Body of pancreas (tissue), 4 donors: ENCODE results near the gene MYOM1. TPM values are rescaled to one million over a fixed set of nuclear protein-coding genes. Genes with fewer than 3 reads are reported as not detected.

Experiments used
- ATAC-seq: fragments of 150-250 bp; one replicate; pipeline ENCODE4 v1.9.1; 2016
- DNase-seq, 4 donors: peaks; one replicate each; pipeline ENCODE4 v3.0.0-alpha.2; 2019
- H3K27ac ChIP-seq, 4 donors: fragments of 200-600 bp; sonication (generic); 1 replicate in 3 of 4; 2 replicates in 1 of 4; pipeline versions ENCODE4 v1.5.1 to v1.6.1; 2016 to 2019; ENCODE audit warnings: mild to moderate bottlenecking in 1 of 4, mixed read lengths in 1 of 4, moderate library complexity in 1 of 4
- H3K27me3 ChIP-seq, 2 donors: fragments of 200-600 bp; sonication (generic); one replicate each; pipeline ENCODE4 v1.6.0; 2016; ENCODE audit warnings: mild to moderate bottlenecking in 1 of 2
- H3K36me3 ChIP-seq, 2 donors: fragments of 200-600 bp; sonication (generic); replicated peaks in 1 of 2; 2 replicates each; pipeline ENCODE4 v1.5.1; 2016; ENCODE audit warnings: low read depth in 2 of 2; ENCODE audit not compliant: insufficient read depth in 1 of 2
- H3K4me1 ChIP-seq: fragments of 200-600 bp; sonication (generic); one replicate; pipeline ENCODE4 v1.6.0; 2016
- H3K4me3 ChIP-seq, 2 donors: fragments of 200-600 bp; sonication (generic); 1 replicate in 1 of 2; 2 replicates in 1 of 2; pipeline ENCODE4 v1.5.1; 2016 to 2019
- H3K9me3 ChIP-seq, 3 donors: fragments of 200-600 bp; sonication (generic); 1 replicate in 2 of 3; 2 replicates in 1 of 3; pipeline ENCODE4 v1.5.1; 2016
- CTCF ChIP-seq, 7 experiments: fragments of 450-650 bp in 4 of 7; fragments of 200-600 bp in 3 of 7; sonication (generic) in 3 of 7; IDR thresholded peaks; one replicate each; pipeline ENCODE4 v1.5.1; 2016 to 2019; ENCODE audit warnings: antibody characterized with exemption in 7 of 7
- POLR2A ChIP-seq, 3 donors: fragments of 450-650 bp; IDR thresholded peaks; one replicate each; pipeline ENCODE4 v1.6.1; 2016; ENCODE audit warnings: antibody characterized with exemption in 3 of 3, mild to moderate bottlenecking in 2 of 3
- WGBS, 2 donors: methylation state at CpG; one replicate each; pipeline ENCODE4 v1.1.5; 2017; 5-methylcytosine and 5-hydroxymethylcytosine counted together
- intact Hi-C: fragments of 100-400 bp; cut with DNase I; formaldehyde crosslinking; loops from one replicate; pipeline ENCODE4 v1.15.1; 2023
- total RNA-seq, 2 donors: library from RNA; depleted of rRNA; stranded (reverse); fragments of >200 nt; gene quantifications; one replicate each; pipeline ENCODE4 v1.1.0, GENCODE V29; 2016

The MYOM1 gene
- total RNA-seq, 2 donors from 2014 or later = 10.9 to 21.8 TPM

DNA sequence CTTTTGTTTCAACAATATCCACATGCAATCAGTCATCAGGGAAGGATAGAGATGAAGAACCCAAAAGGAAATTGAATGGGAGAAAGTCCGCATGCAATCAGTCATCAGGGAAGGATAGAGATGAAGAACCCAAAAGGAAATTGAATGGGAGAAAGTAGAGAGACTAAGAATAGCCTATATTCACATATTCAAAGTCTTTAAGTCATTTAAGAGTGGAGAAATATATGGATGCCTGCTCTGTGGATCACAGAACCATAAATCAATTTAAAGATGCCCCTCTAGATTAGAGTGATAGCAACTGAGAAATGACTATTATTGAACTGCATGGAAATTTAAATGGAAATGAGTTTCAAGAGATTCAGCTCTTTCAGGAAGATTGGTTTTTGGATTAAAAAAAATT lies 116.8 kb downstream of the MYOM1 start:
- Histone ChIP-seq H3K4me1 (peaks cover 28% of the 10 kb centered on the region), H3K27ac (no peak overlapping the region), H3K36me3 (peaks cover 0 to 2% of the 10 kb centered on the region in 2 donors), H3K9me3 (no peaks in the 10 kb centered on the region), H3K27me3 (no peaks in the 10 kb centered on the region), H3K4me3 (no peak overlapping the region)
- intact Hi-C loops = no loop called here
- ATAC-seq = no peak
- TF ChIP-seq CTCF (IDR thresholded peaks at IDR 0.05) (no peak), POLR2A (IDR thresholded peaks at IDR 0.05) (no peak)
- WGBS, 2 donors = 80 to 97% methylated on average over 1 of the region's 1 CpG
- no peak for DNase-seq

DNA sequence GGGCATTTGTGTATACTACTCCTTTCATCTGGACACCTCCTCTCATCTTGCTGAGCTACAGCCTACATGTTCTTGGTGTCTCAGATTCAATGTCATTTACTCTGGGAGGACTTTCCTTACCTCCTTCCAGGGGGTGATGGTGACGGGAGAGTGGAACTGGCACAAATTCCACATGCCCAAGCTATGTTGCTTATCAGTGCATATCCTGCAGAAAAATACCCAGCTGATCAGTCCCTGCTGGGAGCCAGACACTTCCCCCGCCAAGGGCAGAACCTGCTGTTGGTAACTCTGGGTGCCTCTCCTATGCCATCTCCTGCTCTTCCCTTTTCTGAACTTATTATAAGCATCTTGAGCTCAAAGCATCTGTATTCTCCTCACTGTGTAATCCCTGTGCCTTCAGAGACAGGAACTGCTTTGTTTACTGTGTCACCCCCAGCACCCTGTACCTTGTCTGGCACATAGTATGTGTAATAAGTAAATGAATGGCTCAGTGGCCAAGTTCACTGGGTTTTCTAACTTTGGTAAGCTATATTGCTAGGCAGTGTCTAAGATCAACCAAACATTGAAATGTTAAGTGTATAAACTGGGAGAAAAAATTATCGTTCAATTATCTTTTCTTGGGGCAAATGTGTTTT lies 119.2 kb downstream of the MYOM1 start:
- no peak overlapping the region for H3K27ac ChIP-seq
- DNase-seq = no peak
- H3K4me3 ChIP-seq = no peak overlapping the region
- intact Hi-C loops = no loop called here
- 46 to 60% methylated on average over 3 of the region's 3 CpGs for WGBS, 2 donors
- no peaks in the 10 kb centered on the region for H3K9me3 ChIP-seq
- no peaks in the 10 kb centered on the region for H3K27me3 ChIP-seq
- H3K36me3 ChIP-seq = peaks cover 0 to 2% of the 10 kb centered on the region in 2 donors
- ATAC-seq = no peak
- no peak for TF ChIP-seq CTCF (IDR thresholded peaks at IDR 0.05)
- peaks cover 28% of the 10 kb centered on the region for H3K4me1 ChIP-seq

GRCh38 chr18:3099327-3099726 lies 120.4 kb downstream of the MYOM1 start:
- peaks cover 25% of the 10 kb centered on the region for H3K4me1 ChIP-seq
- intact Hi-C loops = no loop called here
- ATAC-seq (no peak), DNase-seq (no peak)
- peaks cover 0 to 2% of the 10 kb centered on the region in 2 donors for H3K36me3 ChIP-seq
- TF ChIP-seq POLR2A (IDR thresholded peaks at IDR 0.05) (no peak), CTCF (IDR thresholded peaks at IDR 0.05) (no peak)
- no peak overlapping the region for H3K4me3 ChIP-seq
- no peaks in the 10 kb centered on the region for H3K27me3 ChIP-seq
- 0 to 40% methylated on average over 1 of the region's 1 CpG for WGBS, 2 donors
- no peaks in the 10 kb centered on the region for H3K9me3 ChIP-seq
- H3K27ac ChIP-seq = no peak overlapping the region

DNA sequence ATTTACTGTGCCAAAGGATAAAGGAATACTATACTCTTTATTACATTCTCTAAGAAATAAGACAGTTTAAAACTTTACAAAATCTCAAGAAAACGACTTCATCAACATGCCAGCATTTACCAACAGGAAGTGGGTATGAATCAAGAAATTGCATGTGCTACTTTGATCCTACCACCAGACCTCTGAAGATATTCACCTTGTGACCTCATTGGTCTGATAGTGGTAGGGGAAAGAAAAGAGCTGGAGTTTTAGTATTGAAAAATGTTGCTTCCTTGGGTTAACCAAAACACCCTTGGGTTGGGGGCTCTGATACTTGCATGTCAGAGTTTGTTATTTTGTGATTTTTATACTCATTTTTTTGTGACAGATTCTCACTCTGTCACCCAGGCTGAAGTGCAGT lies 122.7 kb downstream of the MYOM1 start:
- Histone ChIP-seq H3K36me3 (peaks cover 0 to 2% of the 10 kb centered on the region in 2 donors), H3K9me3 (no peaks in the 10 kb centered on the region), H3K27me3 (no peaks in the 10 kb centered on the region), H3K4me3 (no peak overlapping the region), H3K4me1 (peaks cover 27% of the 10 kb centered on the region), H3K27ac (no peak overlapping the region)
- no peak for ATAC-seq
- DNase-seq = no peak
- TF ChIP-seq CTCF (IDR thresholded peaks at IDR 0.05) (no peak), POLR2A (IDR thresholded peaks at IDR 0.05) (no peak)
- intact Hi-C loops = no loop called here
- WGBS, 2 donors = 36 to 70% methylated on average over 1 of the region's 1 CpG

GRCh38 chr18:3095921-3096320 lies 123.8 kb downstream of the MYOM1 start:
- no peak for DNase-seq
- no peak for ATAC-seq
- H3K27me3 ChIP-seq = no peaks in the 10 kb centered on the region
- peaks cover 20% of the 10 kb centered on the region for H3K4me1 ChIP-seq
- 82 to 94% methylated on average over 3 to 5 of the region's 5 CpGs for WGBS, 2 donors
- H3K9me3 ChIP-seq = no peaks in the 10 kb centered on the region
- no peak overlapping the region for H3K4me3 ChIP-seq
- TF ChIP-seq POLR2A (IDR thresholded peaks at IDR 0.05) (no peak), CTCF (IDR thresholded peaks at IDR 0.05) (no peak)
- intact Hi-C loops = no loop called here
- H3K27ac ChIP-seq = no peak overlapping the region
- peaks cover 0 to 2% of the 10 kb centered on the region in 2 donors for H3K36me3 ChIP-seq
